Lower leg skin (tissue), 4 donors: ENCODE results near the gene DDR1. TPM values are rescaled to one million over a fixed set of nuclear protein-coding genes. Genes with fewer than 3 reads are reported as not detected.
A peak's percentile ranks its signal among the peaks of the same experiment; 100 is the strongest.

Source experiments
- DNase-seq, 2 donors: peaks; one replicate each; pipeline ENCODE4 v3.0.0-alpha.2; 2019; ENCODE audit warnings: low spot score in 2 of 2
- H3K4me3 ChIP-seq: fragments of 200-600 bp; sonication (generic); 2 replicates; pipeline ENCODE4 v1.5.1; 2017; ENCODE audit warnings: mild to moderate bottlenecking, low read depth; ENCODE audit not compliant: poor library complexity, severe bottlenecking
- CTCF ChIP-seq, 3 donors: fragments of 450-650 bp; IDR thresholded peaks; one replicate each; pipeline ENCODE4 v1.5.1; 2016; ENCODE audit warnings: antibody characterized with exemption in 3 of 3, mild to moderate bottlenecking in 3 of 3, moderate library complexity in 2 of 3
- POLR2A ChIP-seq, 2 donors: fragments of 450-650 bp; IDR thresholded peaks; one replicate each; pipeline ENCODE4 v1.6.1; 2016 to 2017; ENCODE audit warnings: antibody characterized with exemption in 2 of 2, mild to moderate bottlenecking in 1 of 2, moderate library complexity in 1 of 2
- WGBS, 2 donors: methylation state at CpG; one replicate each; pipeline ENCODE4 v1.1.5; 2018; 5-methylcytosine and 5-hydroxymethylcytosine counted together
- intact Hi-C: fragments of 100-400 bp; cut with DNase I; formaldehyde crosslinking; loops from one replicate; pipeline ENCODE4 v1.15.0; 2023; ENCODE audit warnings: low total_unique reads
- microRNA-seq, 2 donors: library from miRNA; unstranded; fragments of <30 nt; microRNA quantifications; one replicate each; pipeline ENCODE4, GENCODE V29; 2016; ENCODE audit warnings: borderline replicate concordance in 2 of 2, borderline number of aligned reads in 1 of 2
- total RNA-seq, 4 donors: library from RNA; depleted of rRNA; stranded (reverse); fragments of >200 nt; gene quantifications; one replicate each; pipeline ENCODE4 v1.1.0, GENCODE V29; 2016

Gene DDR1
- total RNA-seq, 4 donors from 2014 or later = 140 to 221 (median 194) TPM

GRCh38 chr6:30942338-30943060 lies 58.2 kb downstream of the DDR1 start:
- DNase-seq = peak; percentile 50 to 87
- no peak for TF ChIP-seq POLR2A (IDR thresholded peaks at IDR 0.05)
- intact Hi-C loops = no loop called here
- 15 to 16% methylated on average over 15 of the region's 15 CpGs for WGBS, 2 donors
- no peak overlapping the region for H3K4me3 ChIP-seq

DNA sequence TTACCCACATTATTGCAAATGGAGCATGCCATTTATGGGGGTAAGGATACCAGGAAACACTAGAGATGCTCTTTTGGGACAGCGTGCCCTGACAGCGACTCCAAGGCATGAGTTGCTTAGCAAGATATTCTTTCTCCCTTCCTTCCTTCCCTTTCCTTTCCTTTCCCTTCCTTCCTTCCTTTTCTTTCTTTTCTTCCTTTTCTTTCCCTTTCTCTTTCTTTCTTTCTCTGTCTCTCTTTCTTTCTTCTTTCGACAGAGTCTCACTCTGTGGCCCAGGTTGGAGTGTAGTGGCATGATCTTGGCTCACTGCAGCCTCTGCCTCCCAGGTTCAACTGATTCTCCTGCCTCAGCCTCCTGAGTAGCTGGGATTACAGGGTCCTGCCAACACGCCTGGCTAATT lies 59.7 kb downstream of the DDR1 start:
- TF ChIP-seq CTCF (IDR thresholded peaks at IDR 0.05) = no peak
- no peak for TF ChIP-seq POLR2A (IDR thresholded peaks at IDR 0.05)
- no peak overlapping the region for H3K4me3 ChIP-seq
- intact Hi-C loops = no loop called here
- no peak for DNase-seq
- 93 to 95% methylated on average over 4 of the region's 4 CpGs for WGBS, 2 donors

DNA sequence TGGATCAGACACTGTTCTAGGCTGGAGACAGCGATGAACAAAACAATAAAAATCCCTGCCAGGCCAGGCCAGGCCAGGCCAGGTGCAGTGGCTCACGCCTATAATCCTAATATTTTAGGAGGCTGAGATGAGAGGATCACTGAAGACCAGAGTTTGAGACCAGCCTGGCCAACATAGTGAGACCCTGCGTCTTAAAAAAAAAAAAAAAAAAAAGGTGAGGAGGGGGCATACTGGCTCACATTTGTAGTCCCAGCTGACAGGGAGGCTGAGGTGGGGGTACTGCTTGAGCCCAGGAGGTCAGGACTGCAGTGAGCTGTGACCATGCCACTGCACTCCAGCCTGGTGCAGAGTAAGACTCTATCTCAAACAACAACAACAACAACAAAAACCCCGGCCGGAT lies 61.0 kb downstream of the DDR1 start:
- DNase-seq = no peak
- intact Hi-C loops = no loop called here
- WGBS, 2 donors = 84 to 88% methylated on average over 5 of the region's 5 CpGs
- TF ChIP-seq CTCF (IDR thresholded peaks at IDR 0.05) (no peak), POLR2A (IDR thresholded peaks at IDR 0.05) (no peak)
- no peak overlapping the region for H3K4me3 ChIP-seq

DNA sequence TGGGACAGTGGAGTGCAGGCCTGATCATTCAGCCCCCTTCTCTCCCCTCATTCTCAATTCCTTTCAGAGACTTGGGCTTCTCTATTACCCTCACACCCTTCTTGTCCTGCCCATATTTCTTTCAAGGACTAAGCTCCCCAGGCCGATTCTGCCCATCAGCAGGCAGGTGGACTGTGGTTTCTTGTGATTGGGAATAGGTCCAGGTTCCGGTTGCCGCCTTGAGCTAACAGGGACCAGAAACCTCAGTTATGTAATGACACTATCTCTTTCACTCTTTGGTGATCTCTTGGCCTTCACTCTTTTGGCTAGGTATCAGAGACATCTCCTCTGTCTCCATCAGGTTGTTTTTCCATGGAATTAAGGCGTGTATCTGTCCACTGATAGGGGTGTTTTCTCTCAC lies 62.9 kb downstream of the DDR1 start:
- WGBS, 2 donors = 82 to 88% methylated on average over 4 of the region's 4 CpGs
- no peak for DNase-seq
- intact Hi-C loops = no loop called here
- TF ChIP-seq CTCF (IDR thresholded peaks at IDR 0.05) (no peak), POLR2A (IDR thresholded peaks at IDR 0.05) (no peak)
- H3K4me3 ChIP-seq = no peak overlapping the region

DNA sequence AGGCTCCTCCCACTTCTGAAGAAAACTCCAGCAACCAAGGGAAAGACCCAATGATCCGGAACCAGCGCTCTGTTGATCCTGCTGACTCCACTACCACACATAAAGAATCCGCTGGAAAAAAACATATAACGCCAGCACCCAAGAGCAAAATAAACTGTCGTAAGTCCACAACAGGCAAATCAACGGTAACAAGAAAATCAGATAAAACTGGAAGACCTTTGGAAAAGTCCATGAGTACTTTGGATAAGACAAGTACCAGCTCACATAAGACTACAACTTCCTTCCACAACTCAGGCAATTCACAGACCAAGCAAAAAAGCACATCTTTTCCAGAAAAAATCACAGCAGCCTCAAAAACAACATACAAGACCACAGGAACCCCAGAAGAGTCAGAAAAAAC lies 64.5 kb downstream of the DDR1 start:
- no peak for TF ChIP-seq CTCF (IDR thresholded peaks at IDR 0.05)
- no peak for TF ChIP-seq POLR2A (IDR thresholded peaks at IDR 0.05)
- no peak for DNase-seq
- intact Hi-C loops = no loop called here
- no peak overlapping the region for H3K4me3 ChIP-seq
- WGBS, 2 donors = 96% methylated on average over 6 of the region's 6 CpGs

Small RNAs within 50 kb of the gene (microRNA-seq; reads per million reads assigned to microRNA genes)
- gene MIR4640 = 0 reads per million in 2 donors

Other genes with a start within 250 kb of the DDR1 start
- gene C6orf136, start 237.4 kb upstream of the DDR1 start, total RNA-seq = 10 to 100 TPM in 3 of 4 donors, 1 to 10 TPM in 1; 9.6 to 31.9 (median 13.9) TPM
- 10 to 100 TPM; 25.0 to 37.0 (median 32.9) TPM for gene DHX16, start 211.5 kb upstream of the DDR1 start, total RNA-seq
- gene PPP1R18, start 197.9 kb upstream of the DDR1 start, total RNA-seq = 10 to 100 TPM; 23.6 to 34.1 (median 27.3) TPM
- gene NRM, start 193.5 kb upstream of the DDR1 start, total RNA-seq = 1 to 10 TPM; 4.3 to 6.9 (median 6.1) TPM
- 10 to 100 TPM in 1 of 4 donors, 1 to 10 TPM in 3; 9.7 to 21.4 (median 9.8) TPM for gene MDC1, start 167.2 kb upstream of the DDR1 start, total RNA-seq
- 100 to 1,000 TPM; 119 to 179 (median 156) TPM for gene TUBB, start 164.2 kb upstream of the DDR1 start, total RNA-seq
- gene FLOT1, start 141.8 kb upstream of the DDR1 start, total RNA-seq = 10 to 100 TPM; 40.2 to 64.1 (median 42.5) TPM
- 10 to 100 TPM; 20.9 to 56.5 (median 33.3) TPM for gene IER3, start 140.0 kb upstream of the DDR1 start, total RNA-seq
- gene GTF2H4, start 23.7 kb downstream of the DDR1 start, total RNA-seq = 10 to 100 TPM in 2 of 4 donors, 1 to 10 TPM in 2; 6.1 to 11.2 (median 9.4) TPM
- 10 to 100 TPM; 13.0 to 25.2 (median 18.1) TPM for gene VARS2, start 29.7 kb downstream of the DDR1 start, total RNA-seq
- under 1 TPM in 1 of 4 donors, not detected in 3; 0.36 TPM for gene SFTA2, start 47.7 kb downstream of the DDR1 start, total RNA-seq
- gene MUCL3, start 56.5 kb downstream of the DDR1 start, total RNA-seq = not detected
- gene MUC21, start 99.2 kb downstream of the DDR1 start, total RNA-seq = not detected
- gene MUC22, start 126.0 kb downstream of the DDR1 start, total RNA-seq = not detected
- gene C6orf15, start 228.1 kb downstream of the DDR1 start, total RNA-seq = 10 to 100 TPM in 3 of 4 donors, 1 to 10 TPM in 1; 7.5 to 20.2 (median 15.2) TPM
- 10 to 100 TPM in 1 of 4 donors, 1 to 10 TPM in 3; 1.8 to 21.4 (median 6.2) TPM for gene PSORS1C1, start 230.3 kb downstream of the DDR1 start, total RNA-seq
- 1,000 to 10,000 TPM in 1 of 4 donors, 100 to 1,000 TPM in 3; 480 to 1,164 (median 686) TPM for gene CDSN, start 235.9 kb downstream of the DDR1 start, total RNA-seq